Ovary (tissue), 3 donors: ENCODE results near the gene PLCG1.

Experiments
- CTCF ChIP-seq, 3 donors: fragments of 450-650 bp in 2 of 3; fragments of 200-600 bp in 1 of 3; IDR thresholded peaks; one replicate each; pipeline versions ENCODE4 v1.5.1 to v1.8.0; 2016 to 2022; ENCODE audit warnings: antibody characterized with exemption in 3 of 3, mild to moderate bottlenecking in 1 of 3
- EP300 ChIP-seq: sonication (generic); formaldehyde crosslinking; IDR thresholded peaks from one replicate; pipeline ENCODE4 v1.6.1; 2017; ENCODE audit warnings: antibody characterized with exemption
- POLR2A ChIP-seq: fragments of 450-650 bp; IDR thresholded peaks from one replicate; pipeline ENCODE4 v1.6.1; 2017; ENCODE audit warnings: antibody characterized with exemption, mild to moderate bottlenecking, moderate library complexity
- donor health status: DM: no; HTN: no; CAD: no.

GRCh38 chr20:41217422-41217821 is 80.1 kb downstream of the PLCG1 start:
- TF ChIP-seq CTCF (IDR thresholded peaks at IDR 0.05) (no peak), POLR2A (no peak), EP300 (no peak)
